GM18870 (cell line): ENCODE data around the gene RRP7A.
"Not testable (repeated sequence)": the region's sequence is repeated elsewhere in the genome, so short reads cannot be mapped to it uniquely, and the experiment has no call there.

ENCODE experiments used
- ATAC-seq: cut with Tn5 transposase; IDR thresholded peaks from one replicate; pipeline ENCODE4 v1.9.1; 2021; ENCODE audit warnings: moderate library complexity; ENCODE audit not compliant: unreplicated experiment

Gene RRP7A

DNA sequence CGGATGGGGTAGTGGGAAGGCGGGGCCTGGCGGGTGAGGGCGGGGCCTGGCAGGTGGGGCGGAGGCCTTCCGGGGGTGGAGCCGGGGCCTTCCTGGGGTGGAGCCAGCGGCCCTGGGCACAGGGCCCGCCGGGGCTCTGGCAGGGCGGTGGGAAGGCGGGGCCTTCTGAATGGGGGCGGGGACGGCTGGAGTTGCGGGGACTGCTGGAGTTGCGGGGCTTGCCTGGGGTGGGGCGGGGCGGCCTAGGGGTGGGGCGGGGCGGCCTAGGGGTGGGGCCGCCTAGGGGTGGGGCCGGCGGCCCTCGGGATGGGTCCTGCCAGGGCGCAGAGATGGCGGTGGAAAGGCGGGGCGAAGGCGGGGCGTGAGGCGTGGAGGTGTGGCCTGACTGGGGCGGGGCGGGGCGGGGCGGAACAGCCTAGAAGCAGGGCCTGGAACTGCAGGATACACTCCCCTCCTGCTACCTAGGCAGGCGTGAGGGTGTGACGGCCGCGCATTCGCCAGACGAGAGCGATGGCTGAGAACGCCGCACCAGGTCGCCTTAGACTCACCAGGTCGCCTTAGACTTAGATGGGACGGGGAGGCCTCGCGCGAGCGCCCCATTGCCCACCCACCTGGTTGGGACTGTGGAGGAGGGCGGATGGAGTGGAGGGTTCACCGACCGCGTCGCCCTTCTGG, 19.3 kb downstream of the RRP7A start:
- no peak for ATAC-seq

DNA sequence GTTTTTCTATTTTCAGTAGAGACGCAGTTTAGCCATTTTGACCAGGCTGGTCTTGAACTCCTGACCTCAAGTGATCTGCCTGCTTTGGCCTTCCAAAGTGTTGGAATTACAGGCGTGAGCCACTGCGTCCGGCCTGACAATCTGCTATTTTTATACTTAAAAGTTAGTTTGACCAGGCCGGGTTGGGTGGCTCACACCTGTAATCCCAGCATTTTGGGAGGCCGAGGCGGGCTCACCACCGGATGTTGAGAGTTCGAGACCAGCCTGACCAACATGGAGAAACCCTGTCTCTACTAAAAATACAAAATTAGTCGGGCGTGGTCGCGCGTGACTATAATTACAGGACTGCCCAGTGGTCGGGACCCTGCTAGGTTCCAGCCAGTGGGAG, 19.8 kb downstream of the RRP7A start:
- ATAC-seq = not testable (repeated sequence)

GRCh38 chr22:42495533-42496141, 24.0 kb downstream of the RRP7A start:
- not testable (repeated sequence) for ATAC-seq

GRCh38 chr22:42493393-42493792, 26.2 kb downstream of the RRP7A start:
- ATAC-seq = no peak

DNA sequence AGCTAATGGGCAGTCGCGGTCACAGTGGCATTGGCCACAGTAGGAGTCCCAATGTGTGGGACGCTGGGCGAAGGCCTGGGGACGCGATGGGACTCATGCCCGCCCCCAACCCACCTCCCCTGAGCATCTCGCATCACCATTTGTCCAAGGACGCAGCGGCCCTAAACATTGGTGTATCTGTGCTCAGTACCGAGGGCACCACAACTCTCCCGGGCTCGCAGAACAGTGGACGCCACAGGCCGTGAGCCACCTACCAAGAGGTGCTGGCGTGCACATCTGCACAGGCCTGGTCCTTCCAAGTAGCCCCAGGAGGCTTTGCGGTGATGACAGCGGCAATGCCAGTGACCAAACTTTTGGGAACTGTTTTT, 27.3 kb downstream of the RRP7A start:
- ATAC-seq = no peak

DNA sequence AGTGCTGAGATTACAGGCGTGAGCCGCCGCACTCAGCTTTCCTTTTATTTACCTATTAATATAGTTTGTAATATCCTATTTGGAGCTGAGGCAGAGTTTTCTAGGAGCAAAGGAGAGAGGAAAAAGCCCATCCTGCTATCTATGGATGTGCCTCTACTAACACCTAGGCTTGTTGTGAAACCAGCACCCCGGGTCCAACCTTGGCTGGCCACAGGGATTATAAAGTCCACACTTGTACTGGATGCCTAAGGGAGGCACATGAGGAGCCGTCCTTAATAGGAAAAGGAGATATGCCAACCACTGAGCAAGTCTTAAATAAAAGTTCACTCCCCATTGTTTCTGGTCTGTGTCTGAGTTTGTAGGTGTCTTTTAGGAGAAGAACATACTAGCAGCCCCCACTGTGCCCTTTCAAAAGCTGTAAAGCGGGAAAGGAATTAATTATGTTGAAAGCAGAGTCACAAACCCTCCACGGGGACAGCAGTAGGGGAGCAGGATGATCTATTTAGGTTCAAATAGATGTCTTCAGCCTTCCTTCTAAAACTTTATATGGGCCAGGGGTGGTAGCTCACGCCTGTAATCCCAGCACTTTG, 29.3 kb downstream of the RRP7A start:
- ATAC-seq = no peak

DNA sequence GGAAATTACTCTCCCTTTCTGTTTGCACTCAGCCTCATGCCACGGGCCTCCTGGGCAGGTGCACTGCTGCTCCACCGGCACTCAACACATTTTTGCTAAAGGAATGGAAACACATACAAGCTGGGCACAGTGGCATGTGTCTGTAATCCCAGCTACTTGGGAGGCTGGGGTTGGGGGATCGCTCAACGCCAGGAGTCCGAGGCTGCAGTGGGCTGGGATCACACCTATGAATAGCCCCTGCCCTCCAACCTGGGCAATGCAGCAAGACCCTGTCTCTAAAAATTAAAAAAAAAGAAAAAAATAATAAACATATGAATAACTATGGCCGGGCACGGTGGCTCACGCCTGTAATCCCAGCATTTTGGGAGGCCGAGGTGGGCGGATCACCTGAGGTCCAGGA, 30.6 kb downstream of the RRP7A start:
- ATAC-seq = no peak

DNA sequence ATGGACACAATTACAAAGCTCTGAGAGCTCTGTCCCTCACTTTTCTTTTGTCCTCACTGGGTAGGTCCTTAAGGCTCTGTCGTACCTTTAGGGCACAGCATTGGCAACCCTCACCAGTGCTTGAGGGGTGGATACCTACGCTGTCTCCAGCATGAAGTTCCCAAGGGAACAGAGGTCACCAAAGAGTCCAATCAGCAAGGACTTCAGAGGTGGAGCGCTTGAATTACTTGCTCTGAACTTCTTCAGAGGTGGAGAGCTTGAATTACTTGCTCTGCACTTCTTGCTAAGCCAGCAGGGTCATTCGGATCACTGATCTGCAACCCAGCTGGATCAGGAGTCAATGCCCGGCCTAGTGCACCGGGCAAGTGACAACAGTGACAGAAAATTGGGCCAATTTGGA, 35.1 kb downstream of the RRP7A start:
- no peak for ATAC-seq

GRCh38 chr22:42483610-42484223, 35.9 kb downstream of the RRP7A start:
- not testable (repeated sequence) for ATAC-seq

- no peak for ATAC-seq
Observed at GRCh38 chr22:42475122-42475521, 44.5 kb downstream of the RRP7A start.

DNA sequence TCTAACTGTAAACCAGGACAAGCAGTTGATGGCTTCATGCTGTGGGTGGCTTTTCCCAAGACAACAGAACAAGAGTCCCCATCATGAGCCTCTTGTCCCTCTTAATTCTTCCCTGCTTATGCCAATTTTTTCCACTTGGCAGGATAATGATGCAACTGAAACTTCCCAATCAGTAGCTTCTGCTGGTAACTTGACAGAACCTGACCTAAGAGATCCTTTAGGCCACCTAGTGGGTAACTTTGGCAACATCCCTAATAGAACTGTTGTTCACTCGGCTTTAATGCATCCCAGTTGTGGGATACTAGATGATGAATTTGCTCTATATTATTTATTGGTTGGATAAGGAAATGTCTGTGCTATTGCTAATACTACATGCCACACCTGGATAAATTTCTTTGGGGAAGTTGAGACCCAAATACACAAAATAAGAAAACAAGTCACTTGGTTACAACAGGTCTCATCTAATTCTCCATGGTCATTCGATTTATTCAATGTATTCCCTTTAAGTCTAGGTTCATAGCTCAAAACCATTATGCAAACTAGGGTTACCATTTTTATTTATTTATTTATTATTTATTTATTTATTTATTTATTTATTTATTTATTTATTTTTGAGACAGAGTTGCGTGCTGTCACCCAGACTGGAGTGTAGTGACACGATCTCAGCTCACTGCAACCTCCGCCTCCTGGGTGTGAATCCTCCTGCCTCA, 46.0 kb downstream of the RRP7A start:
- no peak for ATAC-seq

GRCh38 chr22:42472671-42473070, 46.9 kb downstream of the RRP7A start:
- no peak for ATAC-seq

- ATAC-seq = no peak
Observed at GRCh38 chr22:42471441-42471840, 48.2 kb downstream of the RRP7A start.

GRCh38 chr22:42470366-42471082, 49.1 kb downstream of the RRP7A start:
- ATAC-seq = no peak

DNA sequence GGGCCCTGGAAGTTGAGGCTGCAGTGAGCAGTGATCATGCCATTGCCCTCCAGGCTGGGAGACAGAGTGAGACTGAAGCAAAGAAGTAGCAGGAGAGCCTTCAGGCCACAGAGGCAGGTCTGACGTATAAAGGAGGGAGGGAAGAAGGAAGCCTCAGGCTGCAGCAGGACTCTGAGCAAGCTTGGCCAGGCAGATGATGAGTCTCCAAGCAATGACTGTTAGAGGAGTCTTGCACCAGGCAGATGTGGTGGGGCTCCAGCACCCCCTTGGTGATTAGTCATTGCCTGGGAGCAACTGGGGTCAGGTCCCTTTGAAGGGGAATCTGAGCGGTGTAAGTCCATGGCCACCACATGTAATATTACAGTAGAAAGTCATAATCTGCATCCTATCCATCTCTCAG, 50.8 kb downstream of the RRP7A start:
- no peak for ATAC-seq

DNA sequence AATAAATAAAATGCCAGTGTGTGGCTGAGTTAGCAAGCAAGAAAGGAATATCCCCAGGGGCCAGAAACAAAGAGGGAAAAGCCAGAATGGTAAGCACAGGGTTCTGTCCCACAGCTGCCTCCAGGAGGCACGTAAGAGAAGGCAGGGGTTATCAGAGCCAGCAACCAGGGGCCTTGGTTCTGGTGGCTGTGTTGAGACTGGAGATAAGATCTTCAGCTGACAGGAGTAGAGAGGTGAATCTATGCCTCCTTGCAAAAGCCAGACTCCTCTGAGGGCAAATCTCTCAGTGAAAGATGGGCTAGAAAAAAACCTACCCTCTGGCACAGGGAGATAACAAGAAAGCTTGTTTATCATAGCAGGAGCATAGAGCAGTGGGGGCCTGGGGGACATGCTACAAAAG, 57.6 kb downstream of the RRP7A start:
- ATAC-seq = no peak

- ATAC-seq = no peak
Observed at GRCh38 chr22:42461511-42461910, 58.1 kb downstream of the RRP7A start.
